NB4 (cell line): ENCODE data around the gene C16orf92.

ENCODE experiments used
- DNase-seq: peaks from one replicate; pipeline ENCODE4 v3.0.0; 2010; ENCODE audit warnings: low read depth
- H3K4me3 ChIP-seq: one replicate; pipeline ENCODE4 v1.5.1; 2011; ENCODE audit warnings: mild to moderate bottlenecking, low read depth, low read length, moderate library complexity
- MAX ChIP-seq: IDR thresholded peaks from 2 replicates; pipeline ENCODE4 v1.6.1; 2011; ENCODE audit warnings: low read depth, low read length
- MYC ChIP-seq: IDR thresholded peaks from 2 replicates; pipeline ENCODE4 v1.6.1; 2011; ENCODE audit warnings: low read depth, low read length
- POLR2A ChIP-seq: IDR thresholded peaks from 2 replicates; pipeline ENCODE4 v1.6.1; 2011; ENCODE audit warnings: mild to moderate bottlenecking; ENCODE audit not compliant: insufficient read length; ENCODE audit errors: extremely low read depth
- TF ChIP-seq, protein P1 (sequence below): IDR thresholded peaks from one replicate; pipeline ENCODE4 v1.5.1; 2012; ENCODE audit warnings: low read depth, low read length

C16orf92 gene

DNA sequence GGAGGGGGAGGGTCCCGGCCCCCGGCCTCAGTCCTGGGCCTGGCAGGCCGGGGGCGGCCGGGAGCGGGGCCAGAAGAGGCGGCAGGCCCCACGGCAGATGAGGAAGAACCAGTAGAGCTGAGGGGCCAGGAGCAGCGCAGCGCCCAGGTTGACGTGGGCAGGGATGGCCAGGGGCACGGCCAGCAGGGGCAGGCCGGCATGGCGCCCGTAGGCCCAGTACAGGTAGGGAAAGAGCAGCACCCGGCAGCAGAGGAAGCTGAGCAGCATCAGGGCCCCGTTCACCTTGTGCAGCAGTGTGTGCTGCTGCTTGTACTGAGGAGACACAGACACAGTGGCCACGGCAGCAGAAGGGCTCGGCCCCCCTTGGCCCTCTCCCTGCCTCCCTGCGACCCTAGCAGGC is 2.2 kb downstream of the C16orf92 start:
- no peak for DNase-seq
- TF ChIP-seq MAX (no peak), MYC (no peak), POLR2A (no peak)
- TF ChIP-seq, protein P1, sequence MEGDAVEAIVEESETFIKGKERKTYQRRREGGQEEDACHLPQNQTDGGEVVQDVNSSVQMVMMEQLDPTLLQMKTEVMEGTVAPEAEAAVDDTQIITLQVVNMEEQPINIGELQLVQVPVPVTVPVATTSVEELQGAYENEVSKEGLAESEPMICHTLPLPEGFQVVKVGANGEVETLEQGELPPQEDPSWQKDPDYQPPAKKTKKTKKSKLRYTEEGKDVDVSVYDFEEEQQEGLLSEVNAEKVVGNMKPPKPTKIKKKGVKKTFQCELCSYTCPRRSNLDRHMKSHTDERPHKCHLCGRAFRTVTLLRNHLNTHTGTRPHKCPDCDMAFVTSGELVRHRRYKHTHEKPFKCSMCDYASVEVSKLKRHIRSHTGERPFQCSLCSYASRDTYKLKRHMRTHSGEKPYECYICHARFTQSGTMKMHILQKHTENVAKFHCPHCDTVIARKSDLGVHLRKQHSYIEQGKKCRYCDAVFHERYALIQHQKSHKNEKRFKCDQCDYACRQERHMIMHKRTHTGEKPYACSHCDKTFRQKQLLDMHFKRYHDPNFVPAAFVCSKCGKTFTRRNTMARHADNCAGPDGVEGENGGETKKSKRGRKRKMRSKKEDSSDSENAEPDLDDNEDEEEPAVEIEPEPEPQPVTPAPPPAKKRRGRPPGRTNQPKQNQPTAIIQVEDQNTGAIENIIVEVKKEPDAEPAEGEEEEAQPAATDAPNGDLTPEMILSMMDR, result no peak
- H3K4me3 ChIP-seq, result no peak overlapping the region

GRCh38 chr16:30025574-30025973 is 2.6 kb downstream of the C16orf92 start:
- no peak for TF ChIP-seq MAX
- no peak for TF ChIP-seq POLR2A
- TF ChIP-seq, protein P1, result no peak
- TF ChIP-seq MYC, result no peak
- H3K4me3 ChIP-seq, result no peak overlapping the region
- DNase-seq, result no peak

- DNase-seq, result no peak
- no peak overlapping the region for H3K4me3 ChIP-seq
- TF ChIP-seq POLR2A, result no peak
- TF ChIP-seq MYC, result no peak
- TF ChIP-seq, protein P1, result no peak
- TF ChIP-seq MAX, result no peak
These were observed 3.5 kb downstream of the C16orf92 start for GRCh38 chr16:30026449-30026848.

DNA sequence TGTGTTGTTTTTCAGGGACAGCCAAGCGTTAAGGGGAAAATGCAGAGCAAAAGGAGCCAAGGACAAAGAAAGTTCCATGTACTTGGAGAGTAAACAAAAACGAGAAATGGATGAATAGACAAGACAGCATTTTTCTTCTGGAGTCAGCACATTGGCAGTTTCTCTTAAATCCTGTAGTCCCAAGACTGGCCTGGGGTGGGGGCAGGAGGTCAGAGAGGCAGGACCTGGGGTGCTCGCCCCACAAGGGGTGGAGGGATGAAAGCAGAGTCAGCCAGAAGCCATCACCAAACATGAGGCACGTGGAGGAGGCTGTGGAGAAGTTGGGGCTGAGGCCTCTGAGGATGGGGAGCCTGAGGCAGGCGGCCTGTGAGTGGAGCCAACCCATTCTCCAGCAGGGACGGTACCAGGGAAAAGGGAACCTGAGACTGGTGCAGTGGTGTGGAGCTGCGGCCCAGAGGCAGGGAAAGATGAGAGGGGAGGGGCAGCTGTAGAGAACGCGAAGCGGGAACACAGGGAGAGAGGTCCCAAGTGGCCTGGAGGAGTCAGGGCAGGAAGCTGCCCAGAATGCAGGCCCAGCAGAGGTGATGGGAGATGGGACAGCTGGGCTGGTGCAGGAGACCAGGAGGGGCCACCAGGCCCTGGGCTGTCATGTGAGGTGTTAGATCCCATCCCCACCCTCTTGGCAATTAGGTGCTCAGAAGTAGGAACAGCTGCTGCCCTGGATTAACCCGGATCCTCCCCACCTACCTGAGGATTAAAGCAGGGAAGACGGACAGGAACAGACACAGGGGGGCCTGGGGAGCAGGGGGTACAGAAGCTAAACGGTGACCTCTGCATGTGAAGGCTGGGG is 4.8 kb downstream of the C16orf92 start:
- DNase-seq, result no peak
- no peak overlapping the region for H3K4me3 ChIP-seq
- TF ChIP-seq MAX (no peak), MYC (no peak), POLR2A (no peak)
- TF ChIP-seq, protein P1, result no peak

- TF ChIP-seq MAX, result no peak
- TF ChIP-seq POLR2A, result no peak
- TF ChIP-seq MYC, result no peak
- TF ChIP-seq, protein P1, result no peak
- peak; percentile 64 for DNase-seq
- H3K4me3 ChIP-seq, result no peak overlapping the region
These were observed 5.6 kb downstream of the C16orf92 start for GRCh38 chr16:30028438-30029076.
